Measurements from ENCODE around the gene ARHGEF17.

The ARHGEF17 gene

DNA sequence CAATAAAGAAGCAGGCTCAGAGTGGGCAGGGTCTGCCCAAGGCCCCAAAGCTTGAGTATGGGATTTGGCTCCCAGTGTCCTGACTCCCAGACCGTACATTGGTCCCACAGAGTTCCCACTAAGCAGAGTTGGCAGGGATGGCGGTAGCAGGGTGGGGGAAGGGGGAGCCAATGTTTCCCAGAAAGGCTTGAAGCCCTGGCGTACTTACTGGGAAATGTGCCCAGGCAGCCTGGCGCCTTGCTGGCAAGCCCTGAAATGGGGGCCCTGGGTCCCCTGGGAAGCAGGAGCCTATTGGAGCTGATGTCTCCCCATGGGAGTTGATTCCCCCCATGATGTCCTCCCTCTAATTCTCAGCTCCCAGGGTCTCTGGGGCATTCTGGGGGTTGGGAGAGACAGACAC lies 9.3 kb downstream of the ARHGEF17 start:
- no peak for DNase-seq

DNA sequence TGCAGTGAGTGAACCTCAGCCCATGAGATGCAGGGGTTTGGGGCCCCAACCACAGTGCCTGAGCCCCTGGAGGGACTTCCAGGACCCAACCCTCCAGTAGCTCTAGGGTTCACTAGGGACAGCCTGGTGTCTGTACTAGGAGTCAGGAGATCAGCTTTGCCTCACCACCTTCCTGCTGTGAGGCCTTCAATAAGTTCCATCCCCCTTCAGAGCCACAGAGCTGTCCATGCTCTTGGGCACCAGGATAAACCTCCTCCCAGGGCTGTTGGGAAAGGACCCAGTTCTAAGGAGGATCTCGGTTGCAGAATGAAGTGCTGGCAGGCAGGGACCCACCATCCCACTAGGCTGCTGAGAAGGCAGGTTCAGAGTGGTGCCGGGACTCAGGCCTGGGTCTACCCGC lies 9.7 kb downstream of the ARHGEF17 start:
- no peak for DNase-seq

DNA sequence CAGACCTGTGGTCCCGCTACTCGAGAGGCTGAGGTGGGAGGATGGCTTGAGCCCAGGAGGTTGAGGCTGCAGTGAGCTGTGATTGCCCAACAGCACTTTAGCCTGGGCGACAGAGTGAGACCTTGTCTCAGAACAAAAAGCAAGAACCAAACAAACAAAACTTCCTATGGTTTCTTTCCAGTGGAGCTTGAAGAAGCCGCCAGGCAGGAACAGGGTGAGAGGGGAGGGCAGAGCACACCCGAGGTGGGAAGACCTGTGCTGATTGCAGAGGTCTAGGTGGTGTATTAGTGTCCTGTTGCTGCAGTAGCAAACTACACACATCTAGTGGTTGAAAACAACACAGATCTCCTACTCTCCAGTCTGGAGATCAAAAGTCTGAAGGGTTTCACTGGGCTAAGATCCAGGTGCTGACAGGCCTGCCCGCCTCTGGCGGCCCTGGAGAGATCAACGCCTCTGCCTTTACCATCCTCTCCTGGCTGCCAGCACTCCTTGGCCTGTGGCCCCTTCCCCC lies 10.5 kb downstream of the ARHGEF17 start:
- DNase-seq, result no peak

DNA sequence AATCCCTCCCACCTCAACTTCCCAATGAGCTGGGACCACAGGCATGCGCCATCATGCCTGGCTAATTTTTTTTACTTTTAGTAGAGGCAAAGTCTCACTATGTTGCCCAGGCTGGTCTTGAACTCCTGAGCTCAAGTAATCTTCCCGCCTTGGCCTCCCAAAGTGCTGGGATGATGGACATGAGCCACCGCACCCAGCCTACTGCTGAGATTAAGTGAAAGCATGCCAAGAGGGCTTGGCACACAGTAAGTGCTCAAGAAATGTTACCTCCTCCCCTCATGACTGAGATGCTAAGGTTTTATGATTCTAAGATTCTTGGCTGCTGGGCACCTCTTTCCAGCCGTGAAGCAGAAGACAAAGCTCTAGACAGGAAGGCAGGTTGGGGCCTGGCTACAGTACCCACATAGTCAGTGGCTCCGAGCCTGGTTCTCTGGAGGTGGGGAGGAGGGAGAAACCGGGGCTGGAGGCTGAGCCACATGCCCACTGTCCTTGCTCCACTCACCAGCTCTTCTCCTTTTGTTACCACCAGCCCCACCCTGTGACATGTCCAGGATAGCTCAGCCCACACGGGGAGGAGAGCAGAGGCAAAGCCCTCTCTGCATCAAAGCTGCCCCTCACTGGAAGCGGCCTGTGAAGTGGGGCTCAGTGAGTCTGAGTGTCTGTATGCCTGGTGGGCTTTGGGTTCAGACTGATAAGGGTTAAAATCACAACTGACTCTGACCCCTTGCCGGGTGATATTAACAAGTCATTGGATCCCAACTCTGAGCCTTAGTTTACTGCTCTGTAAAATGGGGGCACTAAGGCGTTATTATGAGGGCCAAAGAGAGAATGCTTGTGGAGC lies 12.9 kb downstream of the ARHGEF17 start:
- no peak for DNase-seq

DNA sequence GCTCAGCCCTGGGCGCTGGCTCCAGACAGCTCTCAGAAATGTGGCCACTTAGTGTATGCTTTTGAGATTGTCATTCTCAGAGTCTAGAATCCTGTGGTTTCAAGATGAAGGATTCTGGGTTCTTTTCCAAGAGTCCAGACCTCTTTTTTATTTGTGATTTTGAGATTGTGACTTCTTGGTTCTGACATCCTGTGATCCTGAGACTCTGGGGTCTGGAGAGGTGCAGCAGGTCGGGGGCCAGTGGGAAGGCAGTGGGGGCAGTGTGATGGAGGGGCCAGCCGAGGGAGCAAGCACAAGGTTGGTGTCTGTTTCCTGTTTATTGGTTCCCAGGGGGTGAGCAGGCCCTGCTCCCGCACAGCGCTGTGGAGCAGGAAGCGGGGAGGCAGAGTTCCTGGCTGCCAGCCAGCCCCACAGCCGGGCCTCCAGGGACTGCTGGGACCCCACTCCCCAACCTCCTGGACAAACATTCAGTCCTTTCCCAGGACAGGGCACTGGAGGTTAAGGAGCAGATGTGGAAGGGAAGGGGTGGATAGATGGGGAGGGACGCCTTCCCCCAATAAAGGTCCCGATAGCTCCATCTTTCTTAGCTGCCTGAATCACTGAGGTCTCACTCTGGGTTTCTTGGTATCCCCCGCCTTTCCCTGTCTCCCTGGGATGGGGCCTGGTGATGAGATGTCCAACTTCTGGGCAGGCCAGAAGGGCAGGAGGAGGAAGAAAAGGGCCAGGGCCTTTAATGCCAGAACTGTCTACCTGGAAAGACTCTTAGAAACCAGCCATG lies 13.7 kb downstream of the ARHGEF17 start:
- DNase-seq, result no peak

DNA sequence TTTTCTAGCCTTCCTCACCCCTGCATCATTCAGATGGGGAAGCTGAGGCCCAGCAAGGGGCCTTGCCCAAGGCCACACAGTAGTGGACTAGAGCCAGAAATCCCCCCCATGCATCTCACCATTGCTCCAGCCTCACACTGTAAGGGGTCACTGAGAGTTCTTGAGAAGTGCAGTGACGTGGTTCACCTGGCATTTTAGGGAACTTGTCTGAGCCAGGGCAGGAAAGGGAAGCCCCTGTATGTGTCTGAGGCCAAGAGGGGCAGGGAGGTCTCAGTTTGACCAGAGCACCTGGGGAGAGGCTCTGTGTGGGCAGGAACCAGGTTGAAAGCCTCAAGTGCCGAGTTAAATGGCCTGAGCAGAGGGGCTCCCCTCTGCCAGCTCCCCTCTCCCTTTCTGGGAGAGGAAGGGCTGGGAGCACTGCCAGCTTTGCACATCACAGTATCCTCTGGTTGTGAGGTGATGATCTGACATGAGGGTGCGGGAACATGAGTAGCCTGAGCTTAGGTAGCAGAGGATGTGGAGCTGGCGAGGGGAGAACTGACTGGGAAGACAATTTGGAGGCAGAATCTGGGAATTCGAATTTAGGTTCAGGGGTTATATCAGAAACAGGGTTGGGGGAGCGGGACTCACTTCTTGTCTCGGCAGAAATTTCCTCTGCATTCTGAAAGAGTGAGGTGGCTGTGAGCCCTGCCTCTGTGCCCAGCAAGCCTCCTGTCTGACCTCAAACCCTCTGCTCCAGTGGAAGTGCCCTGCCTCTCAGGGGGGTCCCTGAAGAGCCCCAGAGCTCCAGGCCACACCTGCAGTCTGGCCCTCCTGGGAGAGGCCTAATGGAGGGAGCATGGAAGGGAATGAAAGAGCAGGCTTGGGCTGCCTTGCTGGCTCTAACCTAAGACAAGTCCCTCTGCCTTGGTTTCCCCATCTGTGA lies 14.6 kb downstream of the ARHGEF17 start:
- DNase-seq, result no peak

DNA sequence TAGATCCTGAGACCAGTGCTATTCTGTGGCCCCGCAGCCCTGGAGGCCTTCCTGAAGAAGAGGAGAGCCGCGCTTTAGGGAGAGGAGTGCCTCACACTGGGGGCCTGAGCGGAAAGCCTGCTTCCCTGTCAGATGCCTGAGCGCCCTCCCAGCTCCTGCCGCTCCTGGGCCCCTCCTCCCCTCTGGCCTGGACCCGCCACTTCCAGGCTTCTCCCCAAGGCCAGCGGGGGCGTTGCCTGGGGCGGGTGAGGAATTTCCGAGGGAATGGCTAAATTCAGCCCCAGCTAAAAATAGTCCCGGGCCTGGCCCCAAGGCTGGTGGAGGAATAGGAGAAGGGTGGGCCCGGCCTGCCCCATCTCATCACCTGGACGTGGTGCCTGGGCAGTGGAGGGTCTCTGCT lies 15.4 kb downstream of the ARHGEF17 start:
- no peak for DNase-seq

DNA sequence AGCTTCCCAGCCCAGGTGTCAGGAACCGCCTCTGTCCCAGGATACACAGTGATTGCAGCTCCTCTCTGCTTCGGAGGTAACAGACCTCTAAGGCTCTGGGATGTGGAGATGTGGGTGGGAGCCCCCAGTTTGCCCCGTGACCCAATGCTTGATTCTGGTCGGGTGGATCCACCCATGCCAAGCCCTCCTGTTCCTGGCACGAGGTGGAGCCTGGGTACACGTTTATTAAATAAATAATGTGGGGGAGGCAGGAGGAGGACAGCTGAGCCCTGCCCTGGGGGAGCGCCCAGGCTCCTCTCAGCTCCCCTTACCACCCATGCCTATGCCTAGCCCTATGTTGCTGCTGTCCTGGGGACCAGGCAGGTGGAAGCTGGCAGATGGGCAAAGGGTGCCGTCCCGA lies 16.0 kb downstream of the ARHGEF17 start:
- DNase-seq, result no peak

DNA sequence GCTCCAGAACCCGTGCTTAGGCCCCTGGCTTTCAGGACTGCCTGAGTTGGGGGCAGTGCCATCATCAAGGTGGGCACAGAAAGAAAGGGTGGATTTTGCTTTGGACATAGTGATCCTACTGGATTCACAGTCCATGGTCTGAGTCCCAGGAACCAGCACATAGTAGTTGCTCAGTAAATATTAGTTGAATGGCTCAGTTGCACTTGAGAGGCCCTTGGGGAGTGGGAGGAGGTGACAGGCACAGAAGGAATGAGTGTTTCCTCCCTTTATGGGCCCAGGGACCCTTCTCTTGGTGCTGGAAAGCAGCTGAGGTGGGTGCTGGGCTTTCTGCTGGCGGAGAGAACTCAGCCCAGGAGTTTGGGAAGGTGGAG lies 16.6 kb downstream of the ARHGEF17 start:
- no peak for DNase-seq

DNA sequence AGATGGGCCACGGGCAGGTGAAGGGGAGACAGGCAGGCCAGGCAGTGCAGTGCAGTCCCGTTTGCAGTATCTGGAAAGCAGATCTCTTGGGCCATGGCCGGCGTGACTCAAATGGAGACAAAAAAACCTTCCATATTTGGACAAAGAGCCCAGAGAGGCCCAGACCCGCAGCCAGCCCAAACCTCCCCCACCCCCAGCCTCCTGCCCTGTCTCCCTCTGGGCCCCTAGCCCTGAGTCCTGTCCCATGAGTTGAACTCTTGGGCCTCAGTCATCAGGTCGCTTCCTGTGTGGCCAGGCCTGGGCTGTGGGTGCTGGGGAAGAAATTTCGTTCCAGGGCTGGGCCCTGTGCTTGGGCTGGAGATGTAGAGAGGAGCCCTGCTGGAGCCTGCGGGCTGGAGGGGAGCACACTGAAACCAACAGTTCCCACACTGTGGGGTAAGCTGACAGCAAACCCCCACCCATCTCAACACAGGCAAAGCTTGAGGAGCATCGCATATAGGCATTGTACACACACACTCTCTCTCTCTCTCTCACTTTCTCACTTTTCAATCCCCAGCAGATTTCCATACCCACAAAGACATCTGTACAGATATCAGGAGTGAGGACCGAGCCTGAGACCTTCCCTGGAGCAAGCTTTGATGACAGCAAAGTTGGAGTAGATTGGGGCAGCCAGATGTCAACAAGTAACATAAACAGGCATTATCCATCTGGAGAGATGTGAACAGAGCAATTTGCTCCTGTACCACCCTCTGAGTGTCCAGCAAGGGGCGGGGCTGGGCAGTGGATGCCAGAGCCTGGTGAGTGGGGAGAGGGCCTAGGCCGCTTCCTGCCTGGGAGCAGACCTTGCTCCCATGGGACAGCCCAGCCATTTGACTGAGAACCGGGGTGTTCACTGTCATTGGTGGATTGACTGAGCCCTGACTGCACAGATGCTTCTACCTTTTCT lies 17.2 kb downstream of the ARHGEF17 start:
- DNase-seq, result no peak

DNA sequence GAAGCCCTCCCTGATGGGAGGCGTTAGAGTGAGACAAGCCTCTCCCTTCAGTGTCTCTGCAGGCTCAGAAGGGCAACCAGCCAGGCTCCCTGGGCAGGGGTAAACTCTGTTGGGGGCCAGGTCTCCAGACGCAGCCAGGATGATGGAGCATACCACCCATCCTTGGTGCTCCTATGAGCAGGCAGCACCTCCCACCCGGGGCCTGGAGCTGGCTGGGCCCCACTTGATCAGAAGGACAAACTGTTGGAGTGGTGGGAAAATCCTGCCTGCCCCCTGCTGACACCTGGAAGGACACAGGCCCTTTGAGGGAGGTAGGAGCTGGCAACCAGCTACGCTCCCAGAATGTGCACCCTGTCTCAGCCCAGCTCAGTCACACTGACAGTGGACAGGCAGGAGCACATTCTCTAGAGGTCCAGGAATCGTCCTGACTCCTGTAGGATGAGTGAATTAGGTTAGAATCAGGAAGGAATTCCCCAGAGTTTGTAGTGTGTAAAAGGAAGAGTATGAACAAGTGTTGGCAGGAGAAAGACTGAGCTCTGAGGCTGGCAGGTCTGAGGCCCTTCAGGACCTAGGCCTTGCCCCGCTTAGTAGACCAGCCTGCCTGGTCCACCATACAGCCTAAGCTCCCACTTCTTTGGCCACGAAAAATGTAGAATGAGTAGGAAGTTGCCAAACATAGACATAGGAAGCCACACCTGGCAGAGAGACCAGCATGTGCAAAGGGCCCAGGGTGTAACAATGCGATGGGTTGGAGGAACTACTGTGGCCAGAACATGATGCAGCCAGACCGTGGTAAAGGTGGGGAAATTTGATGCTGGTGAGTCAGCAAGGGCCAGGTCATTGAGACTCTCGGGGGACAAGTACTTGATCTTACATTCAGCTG lies 19.1 kb downstream of the ARHGEF17 start:
- no peak for DNase-seq

DNA sequence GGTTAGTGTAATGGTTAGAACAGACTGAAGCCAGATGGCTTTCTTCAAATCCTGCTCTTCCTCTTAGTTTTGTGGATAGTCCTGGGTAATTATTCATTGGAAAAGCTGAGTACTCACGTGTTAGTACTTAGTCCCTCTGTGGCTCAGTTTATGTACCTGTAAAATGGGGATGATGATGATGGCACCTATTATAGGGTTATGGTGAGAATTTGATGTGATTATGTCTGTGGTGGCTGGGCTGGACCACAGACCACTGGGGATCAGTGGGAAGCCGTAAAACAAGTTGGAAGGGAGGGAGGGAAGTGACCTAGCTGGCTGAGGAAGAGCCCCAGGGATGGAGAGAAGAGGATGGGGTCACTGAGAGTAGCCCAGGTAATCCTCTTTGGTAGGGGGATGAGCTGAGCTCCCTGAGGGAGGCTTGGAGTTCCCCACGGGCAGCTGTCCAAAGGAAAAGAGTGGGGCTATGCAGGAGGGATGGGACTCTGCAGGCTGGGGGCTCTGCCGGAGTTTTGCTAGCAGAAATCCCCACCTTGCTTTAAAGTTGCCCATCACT lies 19.8 kb downstream of the ARHGEF17 start:
- no peak for DNase-seq

DNA sequence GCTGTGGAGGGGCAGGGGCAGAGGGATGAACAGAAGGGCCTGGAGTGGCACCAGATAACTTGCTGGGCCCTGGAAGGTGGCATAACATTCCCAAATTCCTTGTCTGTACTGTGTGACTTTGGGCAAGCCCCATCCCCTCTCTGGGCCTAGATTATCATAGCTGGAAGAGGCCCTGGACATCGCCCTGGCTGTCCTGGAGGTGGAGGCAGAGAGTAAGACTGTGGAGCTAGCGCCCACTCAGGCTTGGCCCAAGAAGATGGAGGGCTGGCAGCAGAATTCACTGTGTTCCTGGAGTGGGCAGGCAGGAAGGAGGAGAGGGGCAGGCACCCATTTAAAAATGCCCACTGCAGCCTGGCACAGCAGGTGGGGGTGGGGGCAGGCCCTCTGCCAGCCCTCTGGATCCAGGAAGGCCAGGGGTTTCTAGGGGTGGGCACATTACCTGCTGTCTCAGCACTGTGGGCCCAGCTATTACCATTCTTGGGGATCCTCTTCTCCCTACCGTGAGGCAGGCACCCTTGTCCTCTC lies 22.6 kb downstream of the ARHGEF17 start:
- DNase-seq, result no peak

DNA sequence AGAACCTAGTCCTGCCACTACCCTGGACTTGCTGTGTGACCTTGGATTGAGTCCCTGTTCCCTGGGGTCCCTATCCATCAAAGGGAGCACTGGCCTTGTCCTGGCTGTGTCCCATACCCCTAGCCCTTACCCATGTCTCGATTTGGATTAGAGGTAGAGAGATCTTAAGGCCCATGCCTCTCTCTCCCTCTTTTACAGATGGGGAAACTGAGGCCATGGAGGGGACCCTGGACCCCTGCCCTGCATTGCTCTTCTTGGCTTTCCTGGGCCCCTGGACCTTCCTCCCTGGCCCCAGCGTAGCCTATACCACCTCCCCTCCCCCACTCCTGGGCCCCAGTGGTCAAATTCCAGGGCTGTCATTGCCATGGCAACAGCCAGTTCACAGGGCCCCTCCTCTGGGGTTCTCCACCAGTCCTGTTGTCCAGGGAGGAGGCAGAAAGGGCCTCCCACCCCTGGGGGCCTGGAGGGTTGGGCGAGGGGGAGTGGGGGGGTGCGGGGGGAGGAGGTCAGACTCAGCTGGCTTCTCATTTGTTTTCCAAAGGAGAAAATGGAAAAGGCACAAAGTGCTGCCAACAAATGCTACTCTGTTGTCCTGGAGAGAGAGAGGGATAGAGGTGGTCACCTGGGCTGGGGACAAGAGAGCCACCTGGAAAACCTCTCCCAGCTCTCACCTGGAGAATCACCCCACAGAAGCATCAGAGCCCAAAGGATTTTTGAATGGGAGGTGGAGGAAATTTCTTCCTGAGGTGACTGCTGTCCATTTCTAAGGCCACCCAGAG lies 23.3 kb downstream of the ARHGEF17 start:
- DNase-seq, result no peak

DNA sequence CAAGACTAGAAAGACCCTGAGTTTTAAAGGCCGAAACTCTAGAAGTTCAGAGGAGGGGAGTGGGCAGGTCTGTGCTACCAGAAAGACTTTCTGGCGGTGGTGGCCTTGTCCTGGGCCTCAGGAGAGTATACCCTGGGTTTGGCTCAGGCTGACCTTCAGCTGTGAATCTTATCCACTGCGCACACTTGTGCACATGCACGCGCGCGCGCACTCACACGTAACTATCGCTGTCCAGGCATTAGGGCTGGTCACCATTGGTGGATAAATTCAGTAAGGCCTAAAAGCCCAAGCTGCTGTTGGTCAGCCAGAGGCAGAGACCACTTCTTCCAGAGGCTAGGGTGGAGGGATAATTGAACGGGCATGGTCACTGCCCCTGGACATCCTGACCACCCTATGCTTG lies 25.1 kb downstream of the ARHGEF17 start:
- DNase-seq, result no peak

DNA sequence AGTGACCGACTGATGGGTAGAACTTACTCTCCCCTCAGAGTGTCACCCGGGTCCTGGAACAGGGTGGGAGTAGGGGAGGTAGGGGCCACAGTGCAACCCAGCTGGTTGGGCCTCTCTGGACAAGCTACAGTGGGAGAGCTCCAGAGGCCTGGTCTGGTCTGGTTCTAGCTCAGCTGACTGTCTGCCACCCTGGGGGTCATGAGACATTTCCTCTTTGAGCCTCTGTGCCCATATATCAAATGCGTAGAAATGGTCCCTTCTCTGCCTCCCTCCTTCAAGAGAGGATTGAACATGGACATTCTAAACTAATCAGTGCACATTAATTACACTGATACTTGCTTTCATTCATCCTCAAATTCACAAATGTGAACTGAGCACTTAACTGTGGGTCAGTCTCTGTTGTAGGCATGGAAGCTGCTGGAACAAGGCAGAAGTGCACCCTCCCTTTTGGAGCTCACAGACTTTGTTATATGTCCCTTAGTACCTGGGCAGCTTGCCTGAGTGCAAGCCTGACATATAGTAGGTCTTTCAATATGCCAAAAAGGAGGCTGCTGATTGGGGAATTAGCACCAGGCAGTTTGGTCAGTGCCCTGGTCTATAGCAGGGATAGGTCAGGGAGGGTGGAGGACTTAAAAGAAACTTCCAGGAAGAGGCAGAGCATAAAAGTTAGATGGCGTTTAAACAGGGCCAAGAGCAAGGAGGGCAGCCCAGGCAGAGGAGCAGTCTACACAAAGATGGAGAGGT lies 25.7 kb downstream of the ARHGEF17 start:
- no peak for DNase-seq

DNA sequence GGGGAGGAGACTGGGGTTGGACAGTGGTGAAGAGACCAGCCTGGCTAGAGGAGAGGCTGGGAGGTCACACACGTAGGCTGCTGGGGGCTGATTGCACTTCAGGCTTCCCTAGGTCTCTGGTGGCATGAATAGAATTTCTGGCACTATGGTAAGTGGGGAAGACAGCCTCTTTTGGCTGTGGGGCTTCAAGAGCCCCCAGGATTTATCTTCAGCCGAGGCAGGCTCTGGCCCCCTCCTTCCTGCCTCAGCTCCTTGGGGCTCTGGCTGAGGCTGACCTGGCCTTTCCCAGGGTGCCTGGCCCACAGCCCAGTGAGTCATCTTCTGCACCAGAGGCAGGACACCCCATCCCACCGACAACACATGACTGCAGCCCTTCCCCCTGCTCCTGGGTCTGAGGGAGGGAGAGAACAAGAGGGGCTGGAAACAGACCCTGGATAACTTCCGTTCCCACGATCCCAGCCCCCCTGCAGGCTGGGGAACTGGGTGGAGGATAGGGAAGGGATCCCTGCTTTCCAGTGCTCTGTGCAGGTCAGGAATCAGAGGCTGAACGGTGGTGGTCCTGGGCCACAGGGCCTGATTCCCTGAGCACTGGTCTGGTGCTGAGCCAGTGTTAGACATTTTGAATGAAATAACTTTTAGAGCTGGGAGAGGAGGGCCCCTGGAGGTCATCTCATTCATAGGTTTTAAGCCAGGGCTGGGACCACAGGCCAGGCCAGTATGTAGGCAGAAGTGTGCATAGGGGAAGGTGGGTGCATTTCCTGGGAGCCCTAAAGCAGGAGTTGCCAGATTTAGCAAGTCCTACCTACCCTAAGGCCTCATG lies 26.5 kb downstream of the ARHGEF17 start:
- DNase-seq, result no peak
